SK-N-SH (cell line): ENCODE measurements around the gene TPD52L2. TPM values are rescaled to one million over a fixed set of nuclear protein-coding genes. Genes with fewer than 3 reads are reported as not detected.
A peak's percentile ranks its signal among the peaks of the same experiment; 100 is the strongest.

Experiments
- CTCF ChIA-PET: fragments of 300-600, 350-600 bp; formaldehyde crosslinking; extraction: SDS; loops from one replicate; lab custom pipeline; 2021; lab: Yijun Ruan, JAX
- POLR2A ChIA-PET: fragments of 350-600 bp; sonication (Branson Sonifier 250); formaldehyde crosslinking; extraction: SDS; loops from one replicate; lab custom pipeline; 2020; ENCODE audit warnings: antibody characterized with exemption, inconsistent platforms; lab: Yijun Ruan, JAX
- DNase-seq: peaks from one replicate; pipeline ENCODE4 v3.0.0; 2012
- H2AFZ ChIP-seq: fragments of 200-600 bp; sonication (generic); 2 replicates; pipeline ENCODE4 v1.8.1; 2016; ENCODE audit warnings: antibody characterized with exemption, mild to moderate bottlenecking, low read depth
- H3F3A ChIP-seq: fragments of 200-600 bp; sonication (generic); replicated peaks from 2 replicates; pipeline ENCODE3; 2016; ENCODE audit warnings: antibody characterized with exemption, mild to moderate bottlenecking; ENCODE audit not compliant: insufficient read depth
- H3K27ac ChIP-seq, 2 experiments: fragments of 200-500 bp in 1 of 2; fragments of 200-600 bp in 1 of 2; sonication (Bioruptor generic) in 1 of 2; sonication (generic), shearing (Covaris generic) in 1 of 2; 2 replicates each; pipeline versions ENCODE4 v1.5.1 to v1.6.1; 2014 to 2016; ENCODE audit warnings: low read depth in 2 of 2, inconsistent platforms in 1 of 2, low read length in 1 of 2, mild to moderate bottlenecking in 1 of 2, mixed read lengths in 1 of 2
- H3K27me3 ChIP-seq: fragments of 200-600 bp; sonication (generic), shearing (Covaris generic); 2 replicates; pipeline ENCODE4 v1.6.1; 2016; ENCODE audit warnings: mixed run types; ENCODE audit not compliant: insufficient read depth
- H3K36me3 ChIP-seq, 2 experiments: fragments of 200-500 bp in 1 of 2; fragments of 200-600 bp in 1 of 2; sonication (Bioruptor generic) in 1 of 2; sonication (generic) in 1 of 2; replicated peaks in 1 of 2; 2 replicates each; pipeline versions ENCODE3 to v1.5.1; 2014 to 2016; ENCODE audit warnings: low read length in 1 of 2, mild to moderate bottlenecking in 1 of 2; ENCODE audit not compliant: insufficient read depth in 2 of 2, control insufficient read depth in 1 of 2
- H3K4me1 ChIP-seq, 2 experiments: fragments of 200-500 bp in 1 of 2; fragments of 200-600 bp in 1 of 2; sonication (Bioruptor generic) in 1 of 2; sonication (generic), shearing (Covaris generic) in 1 of 2; 2 replicates each; pipeline versions ENCODE4 v1.5.1 to v1.6.1; 2014 to 2016; ENCODE audit warnings: low read depth in 1 of 2, low read length in 1 of 2, mixed run types in 1 of 2; ENCODE audit not compliant: insufficient read depth in 2 of 2, control insufficient read depth in 1 of 2
- H3K4me2 ChIP-seq: fragments of 200-600 bp; sonication (generic), shearing (Covaris generic); 2 replicates; pipeline ENCODE4 v1.6.1; 2017; ENCODE audit warnings: mixed run types
- H3K4me3 ChIP-seq, 2 experiments: fragments of 200-500 bp in 1 of 2; fragments of 200-600 bp in 1 of 2; sonication (Bioruptor generic) in 1 of 2; sonication (generic), shearing (Covaris generic) in 1 of 2; 2 replicates each; pipeline versions ENCODE4 v1.5.1 to v1.8.1; 2014 to 2016; ENCODE audit warnings: low read depth in 2 of 2, inconsistent platforms in 1 of 2, low read length in 1 of 2, mild to moderate bottlenecking in 1 of 2, mixed read lengths in 1 of 2, moderate library complexity in 1 of 2
- H3K79me2 ChIP-seq: fragments of 200-600 bp; sonication (generic); 2 replicates; pipeline ENCODE4 v1.8.1; 2017; ENCODE audit warnings: mild to moderate bottlenecking; ENCODE audit not compliant: insufficient read depth
- H3K9ac ChIP-seq: fragments of 200-600 bp; sonication (generic); 2 replicates; pipeline ENCODE4 v1.6.1; 2017; ENCODE audit warnings: mixed run types
- H3K9me2 ChIP-seq: fragments of 200-600 bp; sonication (generic); 2 replicates; pipeline ENCODE4 v1.6.1; 2017; ENCODE audit warnings: mixed run types
- H3K9me3 ChIP-seq: fragments of 200-600 bp; sonication (generic); 2 replicates; pipeline ENCODE4 v1.6.1; 2017; ENCODE audit warnings: mixed run types, mild to moderate bottlenecking, moderate library complexity
- H4K20me1 ChIP-seq: fragments of 200-600 bp; sonication (generic); 2 replicates; pipeline ENCODE4 v1.6.1; 2017; ENCODE audit warnings: mild to moderate bottlenecking, mixed run types; ENCODE audit not compliant: insufficient read depth
- CTCF ChIP-seq: fragments of 200-600 bp; sonication (generic); IDR thresholded peaks from 2 replicates; pipeline ENCODE4 v1.6.1; 2017; ENCODE audit warnings: antibody characterized with exemption, mild to moderate bottlenecking, moderate library complexity
- ELF1 ChIP-seq: IDR thresholded peaks from 2 replicates; pipeline ENCODE4 v1.4.0; 2012
- FOXJ3 ChIP-seq: sonication (generic); formaldehyde crosslinking; IDR thresholded peaks from 2 replicates; pipeline ENCODE4 v1.5.1; 2020; ENCODE audit warnings: mild to moderate bottlenecking, missing genetic modification reagents
- IRF3 ChIP-seq: fragments of 150-350 bp; IDR thresholded peaks from 2 replicates; pipeline ENCODE4 v1.6.1; 2016; ENCODE audit warnings: mild to moderate bottlenecking, low read depth, low read length
- MAX ChIP-seq: IDR thresholded peaks from 2 replicates; pipeline ENCODE4 v1.4.0; 2012; ENCODE audit warnings: low read depth
- MEF2A ChIP-seq: IDR thresholded peaks from 2 replicates; pipeline ENCODE4 v1.4.0; 2012; ENCODE audit warnings: low read depth, borderline replicate concordance
- RCOR1 ChIP-seq: fragments of 150-350 bp; IDR thresholded peaks from 2 replicates; pipeline ENCODE4 v1.6.1; 2017; ENCODE audit warnings: antibody characterized with exemption, low read length
- REST ChIP-seq: IDR thresholded peaks from 2 replicates; pipeline ENCODE4 v1.6.1; 2012; ENCODE audit warnings: mild to moderate bottlenecking, low read depth, low read length, moderate library complexity
- RFX5 ChIP-seq: IDR thresholded peaks from 2 replicates; pipeline ENCODE4 v1.6.1; 2012; ENCODE audit warnings: mild to moderate bottlenecking, improper control_type of control experiment, low read length
- SMC3 ChIP-seq: IDR thresholded peaks from 2 replicates; pipeline ENCODE4 v1.6.1; 2012; ENCODE audit warnings: low read depth, low read length, improper control_type of control experiment
- TCF12 ChIP-seq: IDR thresholded peaks from 2 replicates; pipeline ENCODE4 v1.4.0; 2012
- USF1 ChIP-seq: IDR thresholded peaks from 2 replicates; pipeline ENCODE4 v1.4.0; 2012; ENCODE audit warnings: low read depth, borderline replicate concordance
- USF2 ChIP-seq: fragments of 150-350 bp; IDR thresholded peaks from 2 replicates; pipeline ENCODE4 v1.6.1; 2017; ENCODE audit warnings: antibody characterized with exemption, low read length, low read depth, borderline replicate concordance
- WGBS: methylation state at CpG from one replicate; pipeline ENCODE4 v1.1.6; 2017; ENCODE audit warnings: low lambda C conversion rate; 5-methylcytosine and 5-hydroxymethylcytosine counted together
- polyA plus RNA-seq, 3 experiments: library from polyadenylated mRNA; depleted of rRNA; stranded (reverse); fragments of >200 nt; gene quantifications; 2 replicates each; pipeline ENCODE4 v1.2.3, GENCODE V29; 2012

Gene TPD52L2
- polyA plus RNA-seq, 1 of the 3 experiments (the other 2 are of a cell fraction) = 137 TPM

GRCh38 chr20:63846128-63846771 is 18.8 kb upstream of the TPD52L2 start:
- Histone ChIP-seq H4K20me1 (no peaks in the 10 kb centered on the region), H3K4me3 (0 out of 4 replicates have a peak overlapping the region, but pooled peaks of 1 of the 2 experiments have one; percentile 23), H3K27me3 (no peaks in the 10 kb centered on the region), H3K27ac (no peak overlapping the region), H3K9me3 (no peaks in the 10 kb centered on the region), H3K4me1 (peaks cover 0 to 5% of the 10 kb centered on the region in 2 experiments; a peak in 1 of 4 replicates), H3K9me2 (no peaks in the 10 kb centered on the region), H3K36me3 (no peaks in the 10 kb centered on the region)
- CTCF ChIA-PET = interaction anchor here (1.6 kb wide), 1 partner anchor 71 kb away, joined by 5 read pairs; no protein-coding TSS in a partner anchor
- peak; percentile 70 for DNase-seq
- TF ChIP-seq IRF3 (no peak), USF1 (no peak), RCOR1 (no peak), REST (no peak), MEF2A (no peak), TCF12 (no peak), USF2 (no peak)
- TF ChIP-seq, all 33 proteins: peak for 0
- Histone ChIP-seq H3K4me2 (peak overlapping the region; percentile 47; the same call in 1 of the 2 replicates), H2AFZ (no peak overlapping the region; the same call in 1 of the 2 replicates), H3K9ac (no peak overlapping the region), H3F3A (no peaks in the 10 kb centered on the region), H3K79me2 (no peaks in the 10 kb centered on the region)
- 14% methylated on average over 5 of the region's 24 CpGs for WGBS
- POLR2A ChIA-PET = no interaction called here

- no peaks in the 10 kb centered on the region for H3K9me2 ChIP-seq
- no peaks in the 10 kb centered on the region for H3K79me2 ChIP-seq
- ChIA-PET CTCF (interaction anchor here (0.9 to 1.7 kb wide), 3 partner anchors 17 to 72 kb away, joined by 3 to 7 read pairs (median 5); no protein-coding TSS in a partner anchor), POLR2A (no interaction called here)
- DNase-seq = no peak
- H3K9me3 ChIP-seq = no peaks in the 10 kb centered on the region
- no peak overlapping the region for H3K4me2 ChIP-seq
- WGBS = 55% methylated on average over 3 of the region's 3 CpGs
- H4K20me1 ChIP-seq = no peaks in the 10 kb centered on the region
- no peak overlapping the region for H3K9ac ChIP-seq
- H3K4me3 ChIP-seq = no peak overlapping the region
- no peak overlapping the region for H3K27ac ChIP-seq
- H2AFZ ChIP-seq = no peak overlapping the region
- no peaks in the 10 kb centered on the region for H3F3A ChIP-seq
- peaks cover 0 to 5% of the 10 kb centered on the region in 2 experiments; a peak in 1 of 4 replicates for H3K4me1 ChIP-seq
- no peaks in the 10 kb centered on the region for H3K27me3 ChIP-seq
- H3K36me3 ChIP-seq = no peaks in the 10 kb centered on the region
- TF ChIP-seq ELF1 (no peak), REST (no peak), FOXJ3 (no peak), CTCF (no peak), RFX5 (no peak), SMC3 (no peak), MAX (no peak), MEF2A (no peak)
These were observed 18.2 kb upstream of the TPD52L2 start for GRCh38 chr20:63846888-63847236.
